OCI-LY1 (cell line): ENCODE results near the gene MTOR.

Experiments used
- EZH2 ChIP-seq: fragments of 200-600 bp; sonication (generic), shearing (Covaris generic); IDR thresholded peaks from 2 replicates; pipeline ENCODE4 v1.8.0; 2017; ENCODE audit warnings: borderline replicate concordance, mixed run types, mild to moderate bottlenecking, antibody characterized with exemption, low read length, moderate library complexity, mixed read lengths
- TF ChIP-seq, protein P1 (sequence below): fragments of 200-600 bp; sonication (generic), shearing (Covaris generic); IDR thresholded peaks from 2 replicates; pipeline ENCODE4 v1.5.1; 2017; ENCODE audit warnings: mild to moderate bottlenecking, antibody characterized with exemption, low read length, moderate library complexity, mixed read lengths

DNA sequence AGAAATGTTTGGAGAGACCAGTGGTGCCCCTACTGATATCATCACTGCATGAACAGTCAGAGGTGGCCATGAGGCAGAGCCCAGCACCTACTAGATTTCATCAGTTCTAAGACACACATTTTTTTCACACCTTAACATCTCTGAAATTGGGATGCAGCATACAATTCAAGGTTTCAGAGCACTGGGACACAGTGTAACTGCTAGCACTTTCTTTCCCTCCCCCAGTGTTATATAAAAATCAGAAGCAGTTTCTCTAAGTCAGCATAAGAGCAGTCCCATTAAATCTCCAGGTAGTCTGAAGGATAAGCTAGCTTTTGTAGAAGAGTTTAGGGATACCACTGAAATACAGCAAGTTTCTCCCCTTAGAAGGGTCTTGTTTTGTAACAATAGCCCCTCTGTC is 83.2 kb downstream of the MTOR start:
- TF ChIP-seq, protein P1, sequence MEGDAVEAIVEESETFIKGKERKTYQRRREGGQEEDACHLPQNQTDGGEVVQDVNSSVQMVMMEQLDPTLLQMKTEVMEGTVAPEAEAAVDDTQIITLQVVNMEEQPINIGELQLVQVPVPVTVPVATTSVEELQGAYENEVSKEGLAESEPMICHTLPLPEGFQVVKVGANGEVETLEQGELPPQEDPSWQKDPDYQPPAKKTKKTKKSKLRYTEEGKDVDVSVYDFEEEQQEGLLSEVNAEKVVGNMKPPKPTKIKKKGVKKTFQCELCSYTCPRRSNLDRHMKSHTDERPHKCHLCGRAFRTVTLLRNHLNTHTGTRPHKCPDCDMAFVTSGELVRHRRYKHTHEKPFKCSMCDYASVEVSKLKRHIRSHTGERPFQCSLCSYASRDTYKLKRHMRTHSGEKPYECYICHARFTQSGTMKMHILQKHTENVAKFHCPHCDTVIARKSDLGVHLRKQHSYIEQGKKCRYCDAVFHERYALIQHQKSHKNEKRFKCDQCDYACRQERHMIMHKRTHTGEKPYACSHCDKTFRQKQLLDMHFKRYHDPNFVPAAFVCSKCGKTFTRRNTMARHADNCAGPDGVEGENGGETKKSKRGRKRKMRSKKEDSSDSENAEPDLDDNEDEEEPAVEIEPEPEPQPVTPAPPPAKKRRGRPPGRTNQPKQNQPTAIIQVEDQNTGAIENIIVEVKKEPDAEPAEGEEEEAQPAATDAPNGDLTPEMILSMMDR, result no peak
- no peak for TF ChIP-seq EZH2
